GM11168 (cell line): ENCODE measurements around the gene ZNF600.
"Not testable (repeated sequence)": the region's sequence is repeated elsewhere in the genome, so short reads cannot be mapped to it uniquely, and the experiment has no call there.

ENCODE experiments used
- in situ Hi-C: fragments of 300-500 bp; cut with MboI; formaldehyde crosslinking; loops from one replicate; pipeline ENCODE4 v1.12.0; 2022; ENCODE audit warnings: low sequenced_read_pairs; ENCODE audit not compliant: unreplicated experiment

Gene ZNF600

GRCh38 chr19:52786464-52787354 is at the start of gene ZNF600:
Gene ZNF600 (minus strand): TSS chr19:52786791. CDS start chr19:52778888, 7,903 bp downstream.
- in situ Hi-C loops = not testable (repeated sequence)

GRCh38 chr19:52834289-52834688 is 47.7 kb upstream of the ZNF600 start:
- in situ Hi-C loops = not testable (repeated sequence)

- in situ Hi-C loops = not testable (repeated sequence)
These were observed 47.0 kb upstream of the ZNF600 start for GRCh38 chr19:52833541-52833940.

- in situ Hi-C loops = not testable (repeated sequence)
These were observed 43.3 kb upstream of the ZNF600 start for GRCh38 chr19:52829866-52830265.

- in situ Hi-C loops = no loop called here
These were observed 39.2 kb upstream of the ZNF600 start for GRCh38 chr19:52825765-52826164.

GRCh38 chr19:52823676-52824075 is 37.1 kb upstream of the ZNF600 start:
- in situ Hi-C loops = no loop called here

GRCh38 chr19:52821204-52821960 is 34.8 kb upstream of the ZNF600 start, which contains the start of gene ZNF28:
Gene ZNF28 (minus strand): TSS chr19:52821633. CDS start chr19:52817958, 3,675 bp downstream.
- in situ Hi-C loops = not testable (repeated sequence)

GRCh38 chr19:52820472-52821203 is 34.0 kb upstream of the ZNF600 start:
- in situ Hi-C loops = not testable (repeated sequence)

GRCh38 chr19:52809801-52810200 is 23.2 kb upstream of the ZNF600 start:
- in situ Hi-C loops = no loop called here

GRCh38 chr19:52799950-52800640 is 13.5 kb upstream of the ZNF600 start:
- in situ Hi-C loops = not testable (repeated sequence)

- in situ Hi-C loops = no loop called here
These were observed 2.8 kb upstream of the ZNF600 start for GRCh38 chr19:52789440-52789839.

- in situ Hi-C loops = no loop called here
These were observed 520 bp downstream of the ZNF600 start for GRCh38 chr19:52786078-52786463.

- in situ Hi-C loops = no loop called here
These were observed 1.1 kb downstream of the ZNF600 start for GRCh38 chr19:52785506-52785905.

- in situ Hi-C loops = not testable (repeated sequence)
These were observed 3.7 kb downstream of the ZNF600 start for GRCh38 chr19:52782864-52783263.

GRCh38 chr19:52778811-52779210 is 7.8 kb downstream of the ZNF600 start:
- in situ Hi-C loops = no loop called here

GRCh38 chr19:52756447-52756846 is 30.1 kb downstream of the ZNF600 start:
- in situ Hi-C loops = not testable (repeated sequence)

GRCh38 chr19:52749780-52750179 is 36.8 kb downstream of the ZNF600 start:
- in situ Hi-C loops = no loop called here

- in situ Hi-C loops = no loop called here
These were observed 38.1 kb downstream of the ZNF600 start for GRCh38 chr19:52748336-52748950.

- in situ Hi-C loops = not testable (repeated sequence)
These were observed 40.7 kb downstream of the ZNF600 start for GRCh38 chr19:52745919-52746318.
